Prostate gland (tissue), 2 donors: ENCODE measurements around the gene YPEL3.

Source experiments
- CTCF ChIP-seq, 4 experiments: fragments of 200-600 bp in 2 of 4; fragments of 450-650 bp in 2 of 4; sonication (generic) in 2 of 4; IDR thresholded peaks; 1 replicate in 3 of 4; 2 replicates in 1 of 4; pipeline ENCODE4 v1.5.1; 2016 to 2019; ENCODE audit warnings: antibody characterized with exemption in 4 of 4, mild to moderate bottlenecking in 2 of 4, moderate library complexity in 2 of 4
- POLR2A ChIP-seq: fragments of 450-650 bp; IDR thresholded peaks from one replicate; pipeline ENCODE4 v1.6.1; 2016; ENCODE audit warnings: antibody characterized with exemption, mild to moderate bottlenecking
- POLR2AphosphoS5 ChIP-seq: sonication (generic); formaldehyde crosslinking; IDR thresholded peaks from one replicate; pipeline ENCODE4 v1.6.1; 2017; ENCODE audit warnings: antibody characterized with exemption

GRCh38 chr16:30124985-30125379 is 29.0 kb upstream of the YPEL3 start:
- no peak for TF ChIP-seq POLR2AphosphoS5
- no peak for TF ChIP-seq CTCF (IDR thresholded peaks at IDR 0.05)
- TF ChIP-seq POLR2A, result no peak
